ENCODE results near the gene TMEM271. TPM values are rescaled to one million over a fixed set of nuclear protein-coding genes. Genes with fewer than 3 reads are reported as not detected.

TMEM271 gene
- total RNA-seq, 1 donor from 2014 or later = not detected

DNA sequence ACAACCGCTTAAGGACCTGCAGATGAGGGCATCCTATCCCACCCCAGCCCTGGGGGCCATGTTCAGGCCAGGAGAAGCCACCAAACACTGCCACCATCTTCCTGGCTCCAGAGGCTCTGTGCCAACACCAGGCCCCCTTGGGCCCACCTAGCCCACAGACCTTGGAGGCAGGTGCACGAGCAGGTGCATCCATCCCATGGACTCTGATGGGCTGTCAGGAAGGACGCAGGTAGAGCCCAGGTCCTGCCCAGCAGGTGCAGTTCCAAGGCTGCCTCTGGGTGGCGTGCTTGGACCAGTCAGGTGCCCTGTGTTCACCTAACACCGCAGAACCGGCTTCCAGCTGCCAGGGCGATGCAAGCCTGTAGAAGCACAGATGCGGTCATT, 26.5 kb upstream of the TMEM271 start:
- Histone ChIP-seq H3K4me3 (ENCODE audit: low read depth, low read length) (no peak overlapping the region), H3K27me3 (ENCODE audit: control insufficient read depth, insufficient read depth, low read length) (no peaks in the 10 kb centered on the region), H3K36me3 (ENCODE audit: control insufficient read depth, insufficient read depth, low read length) (no peaks in the 10 kb centered on the region)
- TF ChIP-seq, protein P1, sequence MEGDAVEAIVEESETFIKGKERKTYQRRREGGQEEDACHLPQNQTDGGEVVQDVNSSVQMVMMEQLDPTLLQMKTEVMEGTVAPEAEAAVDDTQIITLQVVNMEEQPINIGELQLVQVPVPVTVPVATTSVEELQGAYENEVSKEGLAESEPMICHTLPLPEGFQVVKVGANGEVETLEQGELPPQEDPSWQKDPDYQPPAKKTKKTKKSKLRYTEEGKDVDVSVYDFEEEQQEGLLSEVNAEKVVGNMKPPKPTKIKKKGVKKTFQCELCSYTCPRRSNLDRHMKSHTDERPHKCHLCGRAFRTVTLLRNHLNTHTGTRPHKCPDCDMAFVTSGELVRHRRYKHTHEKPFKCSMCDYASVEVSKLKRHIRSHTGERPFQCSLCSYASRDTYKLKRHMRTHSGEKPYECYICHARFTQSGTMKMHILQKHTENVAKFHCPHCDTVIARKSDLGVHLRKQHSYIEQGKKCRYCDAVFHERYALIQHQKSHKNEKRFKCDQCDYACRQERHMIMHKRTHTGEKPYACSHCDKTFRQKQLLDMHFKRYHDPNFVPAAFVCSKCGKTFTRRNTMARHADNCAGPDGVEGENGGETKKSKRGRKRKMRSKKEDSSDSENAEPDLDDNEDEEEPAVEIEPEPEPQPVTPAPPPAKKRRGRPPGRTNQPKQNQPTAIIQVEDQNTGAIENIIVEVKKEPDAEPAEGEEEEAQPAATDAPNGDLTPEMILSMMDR (IDR thresholded peaks at IDR 0.05; ENCODE audit: insufficient read depth, low read length, poor library complexity, severe bottlenecking) = peak; percentile 90
- DNase-seq (ENCODE audit: low read depth) = no peak

DNA sequence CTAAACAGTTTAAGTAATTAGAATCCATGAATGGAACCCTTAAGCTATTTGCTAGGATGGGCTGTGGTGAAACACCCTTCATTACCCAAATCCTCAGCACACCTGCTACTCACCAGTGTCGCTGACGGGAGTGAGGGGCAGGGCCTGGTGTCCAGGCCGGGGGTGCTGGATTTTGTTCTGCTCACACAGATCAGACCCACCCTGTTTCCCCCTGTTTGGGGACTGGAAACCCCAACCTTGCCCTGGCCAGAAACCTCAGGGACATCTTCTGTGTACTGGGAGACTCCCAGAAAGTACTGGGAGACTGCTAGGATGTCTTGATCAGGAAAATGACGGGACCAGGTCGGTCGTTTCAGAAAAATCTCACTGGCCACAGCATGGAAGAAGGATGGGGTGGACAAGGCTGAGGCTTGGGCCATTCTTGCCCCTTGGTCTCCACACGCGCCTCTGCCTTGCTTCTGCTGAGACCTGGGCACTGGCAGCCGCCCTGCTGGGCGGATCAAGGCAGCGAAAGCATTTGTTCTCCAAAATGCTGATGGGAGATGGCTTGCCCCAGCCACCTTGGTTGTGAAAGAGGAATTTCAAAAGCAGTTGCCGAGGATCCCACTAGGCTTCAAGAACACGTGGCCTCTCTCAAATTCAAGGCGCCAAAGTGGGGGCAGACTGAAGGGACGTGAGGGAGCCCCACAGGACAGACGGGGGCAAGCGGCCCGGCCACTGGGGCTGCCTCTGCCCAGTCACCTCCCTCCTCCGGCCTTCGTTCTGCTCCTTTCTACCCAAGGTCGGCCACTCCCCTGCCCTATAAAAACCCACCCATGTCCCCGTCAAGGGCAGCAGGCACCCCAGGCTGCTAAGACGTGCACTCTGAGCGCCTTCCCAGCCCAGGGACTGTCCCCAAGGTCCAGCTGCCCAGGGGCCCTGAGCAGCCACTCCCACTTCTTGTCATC, 25.8 kb upstream of the TMEM271 start:
- no peak for DNase-seq (ENCODE audit: low read depth)
- no peaks in the 10 kb centered on the region for H3K27me3 ChIP-seq (ENCODE audit: control insufficient read depth, insufficient read depth, low read length)
- TF ChIP-seq, protein P1 (IDR thresholded peaks at IDR 0.05; ENCODE audit: insufficient read depth, low read length, poor library complexity, severe bottlenecking) = no peak
- H3K4me3 ChIP-seq (ENCODE audit: low read depth, low read length) = no peak overlapping the region
- no peaks in the 10 kb centered on the region for H3K36me3 ChIP-seq (ENCODE audit: control insufficient read depth, insufficient read depth, low read length)

DNA sequence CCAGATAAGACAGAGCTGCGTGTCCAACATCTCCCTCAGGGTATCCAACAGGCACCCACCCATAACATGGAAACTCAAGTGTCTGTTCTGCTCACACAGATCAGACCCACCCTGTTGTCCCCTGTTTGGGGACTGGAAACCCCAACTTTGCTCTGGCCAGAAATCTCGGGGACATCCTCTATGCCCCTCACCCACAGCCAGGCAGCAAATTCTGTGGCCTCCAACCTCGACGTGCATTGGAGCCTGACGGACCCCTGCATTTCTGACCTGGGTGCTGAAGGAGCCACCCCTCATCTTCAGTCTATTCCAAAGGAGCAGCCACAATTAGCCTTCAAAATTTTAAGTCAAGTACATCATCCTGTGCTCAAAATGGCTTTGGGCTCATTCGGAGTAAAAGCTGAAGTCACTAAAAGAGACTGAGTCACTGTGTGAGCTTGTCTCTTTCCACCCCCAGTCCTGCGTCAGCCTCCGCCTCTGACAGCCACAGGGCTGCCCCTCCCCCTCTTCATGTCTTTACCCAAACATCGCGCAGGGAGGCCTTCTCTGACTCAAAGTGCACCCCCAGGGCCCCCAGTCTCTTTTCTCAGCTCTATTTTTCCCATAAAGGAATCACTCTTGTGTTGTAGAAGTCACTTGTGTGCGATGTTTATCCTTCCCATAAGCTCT, 24.9 kb upstream of the TMEM271 start:
- no peak overlapping the region for H3K4me3 ChIP-seq (ENCODE audit: low read depth, low read length)
- TF ChIP-seq, protein P1 (IDR thresholded peaks at IDR 0.05; ENCODE audit: insufficient read depth, low read length, poor library complexity, severe bottlenecking) = no peak
- no peaks in the 10 kb centered on the region for H3K36me3 ChIP-seq (ENCODE audit: control insufficient read depth, insufficient read depth, low read length)
- DNase-seq (ENCODE audit: low read depth) = no peak
- no peaks in the 10 kb centered on the region for H3K27me3 ChIP-seq (ENCODE audit: control insufficient read depth, insufficient read depth, low read length)

DNA sequence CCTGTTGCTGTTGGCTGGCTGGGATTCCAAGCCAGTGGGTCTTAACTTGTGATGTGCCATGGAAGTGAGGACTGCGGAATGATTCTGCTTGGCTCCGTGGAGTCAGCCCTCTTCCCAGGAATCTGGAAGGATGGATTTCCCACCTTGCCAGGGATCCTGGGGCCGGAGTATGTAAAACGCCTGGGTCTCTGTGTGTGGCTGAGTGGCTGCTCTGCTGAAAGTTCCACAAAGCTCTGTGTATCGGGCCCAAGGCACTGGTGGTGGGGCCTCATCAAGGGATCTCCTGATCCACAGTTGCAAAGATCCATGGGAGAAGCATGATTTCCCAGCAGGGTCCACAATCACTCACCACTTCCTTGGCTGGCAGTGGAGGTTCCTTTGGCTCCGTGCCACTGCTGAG, 24.1 kb upstream of the TMEM271 start:
- TF ChIP-seq, protein P1 (IDR thresholded peaks at IDR 0.05; ENCODE audit: insufficient read depth, low read length, poor library complexity, severe bottlenecking) = no peak
- no peak for DNase-seq (ENCODE audit: low read depth)
- Histone ChIP-seq H3K27me3 (ENCODE audit: control insufficient read depth, insufficient read depth, low read length) (no peaks in the 10 kb centered on the region), H3K36me3 (ENCODE audit: control insufficient read depth, insufficient read depth, low read length) (no peaks in the 10 kb centered on the region), H3K4me3 (ENCODE audit: low read depth, low read length) (no peak overlapping the region)

DNA sequence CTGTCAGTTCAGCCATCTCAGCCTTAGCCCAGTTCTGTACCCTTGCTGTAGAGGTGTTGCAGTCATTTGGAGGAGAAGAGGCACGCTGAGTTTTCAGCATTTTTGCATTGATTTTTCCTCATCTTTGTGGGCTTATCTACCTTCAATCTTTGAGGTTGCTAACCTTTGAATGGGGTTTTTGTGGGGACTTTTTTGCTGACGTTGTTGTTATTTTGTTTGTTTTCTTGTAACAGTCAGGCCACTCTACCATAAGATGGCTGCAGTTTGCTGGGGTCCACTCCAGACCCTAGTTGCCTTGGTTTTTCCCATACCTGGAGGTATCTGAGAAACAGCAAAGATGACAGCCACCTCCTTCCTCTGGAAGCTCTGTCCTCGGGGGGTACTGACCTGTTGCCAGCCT, 22.8 kb upstream of the TMEM271 start:
- Histone ChIP-seq H3K4me3 (ENCODE audit: low read depth, low read length) (no peak overlapping the region), H3K27me3 (ENCODE audit: control insufficient read depth, insufficient read depth, low read length) (no peaks in the 10 kb centered on the region), H3K36me3 (ENCODE audit: control insufficient read depth, insufficient read depth, low read length) (no peaks in the 10 kb centered on the region)
- no peak for DNase-seq (ENCODE audit: low read depth)
- TF ChIP-seq, protein P1 (IDR thresholded peaks at IDR 0.05; ENCODE audit: insufficient read depth, low read length, poor library complexity, severe bottlenecking) = no peak
